HG02981 (cell line): ENCODE results near the gene CUL9.

Experiments used
- ATAC-seq: cut with Tn5 transposase; IDR thresholded peaks from one replicate; pipeline ENCODE4 v1.9.1; 2021; ENCODE audit warnings: mild to moderate bottlenecking, moderate library complexity; ENCODE audit not compliant: unreplicated experiment

The CUL9 gene

DNA sequence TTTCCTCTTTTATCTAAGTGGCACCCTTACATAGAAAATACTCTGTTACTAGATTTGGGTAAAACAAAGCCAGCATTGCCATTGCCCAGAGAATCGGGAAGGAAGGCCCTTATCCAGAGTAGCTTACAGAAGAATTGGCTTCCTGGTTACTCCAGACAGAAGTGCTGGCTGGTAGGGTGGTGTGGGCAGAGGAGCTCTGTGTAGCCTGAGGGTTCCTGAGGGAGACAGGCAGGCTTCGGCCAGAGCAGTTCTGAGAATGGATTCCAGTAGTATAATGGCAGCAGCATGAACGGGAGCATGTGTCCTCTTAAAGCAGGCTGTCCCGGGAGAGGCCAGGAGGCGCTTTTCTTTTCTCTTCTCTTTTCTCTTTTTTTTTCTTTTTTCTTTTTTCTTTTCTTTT is 11.9 kb downstream of the CUL9 start:
- ATAC-seq, result no peak

DNA sequence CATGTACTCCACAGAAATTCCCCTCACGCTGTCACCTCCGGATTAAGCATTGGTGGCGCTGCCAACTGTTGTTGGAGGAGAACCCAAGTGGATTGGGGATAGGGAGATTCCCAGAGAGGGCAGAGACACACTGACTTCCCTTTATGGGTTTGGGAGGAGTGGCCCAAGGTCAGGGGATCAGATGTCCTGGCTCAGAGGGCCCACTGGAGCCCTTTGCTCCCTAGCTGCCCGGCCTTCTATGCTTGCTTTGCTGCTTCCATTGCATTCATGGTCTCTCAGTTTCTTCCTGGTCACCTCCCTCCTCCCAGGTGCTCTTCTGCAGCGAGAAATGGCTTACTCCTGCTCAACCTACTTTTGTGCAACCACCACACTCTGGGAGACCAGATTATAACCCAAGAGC is 14.3 kb downstream of the CUL9 start:
- no peak for ATAC-seq

DNA sequence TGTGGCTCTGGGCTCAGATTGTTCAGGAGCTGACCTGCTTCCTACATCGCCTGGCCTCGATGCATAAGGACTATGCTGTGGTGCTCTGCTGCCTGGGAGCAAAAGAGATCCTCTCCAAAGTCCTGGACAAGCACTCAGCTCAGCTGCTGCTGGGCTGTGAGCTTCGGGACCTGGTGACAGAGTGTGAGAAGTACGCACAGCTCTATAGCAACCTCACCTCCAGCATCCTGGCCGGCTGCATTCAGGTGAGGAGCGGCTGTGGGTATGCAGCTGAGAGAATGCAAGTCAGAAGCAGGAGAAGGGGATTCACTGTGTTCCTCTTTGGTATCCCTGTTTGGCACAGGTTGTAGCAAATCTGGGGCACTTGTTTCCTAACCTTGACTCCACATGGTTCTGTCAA is 17.9 kb downstream of the CUL9 start:
- ATAC-seq, result no peak

DNA sequence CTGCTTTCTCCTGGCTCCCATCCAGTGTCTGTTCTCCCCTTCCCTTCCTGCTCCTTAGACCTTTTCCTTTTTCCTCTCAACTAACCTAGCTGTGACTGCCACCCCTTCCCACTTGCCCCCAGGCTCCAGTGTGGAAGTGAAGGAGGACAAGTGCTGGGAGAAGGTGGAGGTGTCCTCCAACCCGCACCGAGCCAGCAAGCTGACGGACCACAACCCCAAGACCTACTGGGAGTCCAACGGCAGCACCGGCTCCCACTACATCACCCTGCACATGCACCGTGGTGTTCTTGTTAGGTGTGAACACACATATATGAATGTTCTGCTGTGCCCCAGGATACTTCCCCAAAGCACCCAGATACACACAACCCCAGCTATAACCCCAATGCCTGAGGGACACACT is 18.5 kb downstream of the CUL9 start:
- ATAC-seq, result no peak

DNA sequence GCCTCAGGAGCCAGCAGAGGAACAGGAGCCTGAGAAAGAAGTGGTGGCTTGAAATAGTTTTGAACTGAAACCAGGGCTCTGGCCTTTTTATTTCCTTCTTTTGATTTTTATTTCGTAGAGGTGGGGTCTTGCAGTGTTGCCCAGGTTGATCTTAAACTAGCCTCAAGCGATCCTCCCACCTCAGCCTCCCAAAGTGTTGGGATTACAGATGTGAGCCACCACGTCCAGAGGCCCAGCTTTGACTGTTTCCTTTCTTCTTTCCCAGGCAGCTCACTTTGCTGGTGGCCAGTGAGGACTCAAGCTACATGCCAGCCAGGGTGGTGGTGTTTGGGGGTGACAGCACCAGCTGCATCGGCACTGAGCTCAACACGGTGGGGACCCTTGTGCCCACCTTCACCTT is 20.5 kb downstream of the CUL9 start:
- no peak for ATAC-seq

DNA sequence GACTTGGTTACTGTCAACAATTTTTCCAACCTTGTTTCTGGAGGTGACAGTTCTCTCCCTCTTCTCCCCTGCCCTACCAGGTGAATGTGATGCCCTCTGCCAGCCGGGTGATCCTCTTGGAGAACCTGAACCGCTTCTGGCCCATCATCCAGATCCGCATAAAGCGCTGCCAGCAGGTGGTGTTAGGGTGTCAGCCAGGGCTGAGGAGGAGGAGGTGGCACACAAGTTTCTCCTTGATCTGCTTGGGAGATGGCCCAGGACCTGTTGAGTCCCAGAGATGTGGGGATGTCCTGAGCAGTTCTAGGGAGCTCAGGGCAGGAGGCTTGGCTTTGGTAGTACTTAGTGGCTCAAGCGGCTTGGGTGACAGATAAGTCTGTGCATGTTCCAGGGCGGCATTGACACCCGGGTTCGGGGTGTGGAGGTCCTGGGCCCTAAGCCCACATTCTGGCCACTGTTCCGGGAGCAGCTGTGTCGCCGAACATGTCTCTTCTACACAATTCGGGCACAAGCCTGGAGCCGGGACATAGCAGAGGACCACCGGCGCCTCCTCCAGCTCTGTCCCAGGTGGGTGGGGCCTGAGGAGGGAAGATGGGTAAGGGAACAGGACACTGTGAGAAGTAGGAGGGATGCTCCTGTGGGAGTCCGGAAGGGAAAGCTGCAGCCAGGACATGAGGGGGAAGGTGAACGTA is 21.2 kb downstream of the CUL9 start:
- ATAC-seq, result no peak

DNA sequence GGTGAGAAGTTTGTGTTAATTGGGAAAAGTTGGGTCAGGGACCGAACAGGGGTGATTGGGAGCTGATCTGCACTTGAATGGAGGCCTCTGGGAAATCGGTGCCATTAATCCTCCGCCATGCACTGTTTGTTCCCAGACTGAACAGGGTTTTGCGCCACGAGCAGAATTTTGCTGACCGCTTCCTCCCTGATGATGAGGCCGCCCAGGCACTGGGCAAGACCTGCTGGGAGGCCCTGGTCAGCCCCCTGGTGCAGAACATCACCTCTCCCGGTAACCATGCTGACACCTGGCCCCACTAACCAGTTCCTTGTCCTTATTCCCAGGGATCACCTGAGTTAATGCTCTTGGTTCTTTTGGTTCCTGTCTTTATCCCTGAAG is 21.7 kb downstream of the CUL9 start:
- ATAC-seq, result no peak

DNA sequence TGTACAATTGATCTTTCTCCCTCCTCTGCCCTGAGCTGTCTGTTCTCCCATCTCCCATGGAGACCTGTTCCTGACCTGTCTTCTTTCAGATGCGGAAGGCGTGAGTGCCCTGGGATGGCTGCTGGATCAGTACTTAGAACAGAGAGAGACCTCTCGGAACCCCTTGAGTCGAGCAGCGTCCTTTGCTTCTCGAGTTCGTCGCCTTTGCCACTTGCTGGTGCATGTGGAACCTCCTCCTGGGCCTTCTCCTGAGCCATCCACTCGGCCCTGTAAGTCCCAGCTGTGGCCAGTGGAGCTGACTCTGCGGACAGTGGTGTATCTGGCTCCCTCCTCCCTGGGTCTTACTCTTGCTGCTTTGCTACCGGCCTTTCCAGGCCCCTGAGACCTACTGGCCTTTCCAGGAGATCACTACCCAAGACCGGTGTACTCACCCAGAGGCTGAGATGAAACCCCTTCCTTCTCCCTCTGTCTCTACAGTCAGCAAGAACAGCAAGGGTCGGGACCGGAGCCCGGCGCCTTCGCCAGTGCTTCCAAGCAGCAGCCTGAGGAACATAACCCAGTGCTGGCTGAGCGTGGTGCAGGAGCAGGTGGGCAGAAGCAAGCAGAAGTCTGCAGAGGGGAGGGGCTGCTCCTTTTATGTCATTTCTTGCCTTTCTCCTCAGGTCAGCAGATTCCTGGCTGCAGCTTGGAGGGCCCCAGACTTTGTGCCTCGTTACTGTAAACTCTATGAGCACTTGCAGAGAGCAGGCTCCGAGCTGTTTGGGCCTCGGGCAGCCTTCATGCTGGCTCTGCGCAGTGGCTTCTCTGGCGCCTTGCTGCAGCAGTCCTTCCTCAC is 22.5 kb downstream of the CUL9 start:
- ATAC-seq, result no peak

DNA sequence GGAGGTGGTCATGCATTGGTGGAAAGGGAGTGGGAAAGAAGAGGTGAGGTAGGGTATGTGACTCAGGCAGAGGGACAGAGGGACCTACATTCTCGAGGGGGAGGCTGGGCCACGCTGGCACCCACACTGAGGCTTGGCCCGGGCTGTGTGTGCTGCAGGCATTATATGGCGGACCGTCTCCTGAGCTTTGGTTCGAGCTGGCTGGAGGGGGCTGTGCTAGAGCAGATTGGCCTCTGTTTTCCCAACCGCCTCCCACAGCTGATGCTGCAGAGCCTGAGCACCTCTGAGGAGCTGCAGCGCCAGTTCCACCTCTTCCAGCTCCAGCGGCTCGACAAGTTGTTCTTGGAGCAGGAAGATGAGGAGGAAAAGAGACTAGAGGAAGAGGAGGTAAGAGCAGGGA is 23.9 kb downstream of the CUL9 start:
- ATAC-seq, result no peak

DNA sequence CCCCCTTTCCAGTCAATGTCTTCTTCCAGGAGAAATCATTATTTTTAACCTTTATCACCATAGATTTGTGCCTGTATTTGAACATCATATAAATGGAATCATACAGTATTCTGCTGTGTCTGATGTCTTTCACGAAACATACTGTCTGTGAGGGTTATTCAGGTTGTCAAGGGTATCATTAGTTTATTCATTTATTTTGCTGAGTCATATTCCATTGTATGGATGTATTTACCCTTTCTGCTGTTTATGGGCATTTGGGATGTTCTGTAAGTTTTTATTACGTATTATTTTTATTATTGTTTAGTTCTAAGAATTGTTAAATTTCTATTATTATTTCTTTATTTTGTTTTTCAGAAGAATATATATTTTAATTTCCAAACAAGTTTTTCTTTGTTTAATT is 25.3 kb downstream of the CUL9 start:
- no peak for ATAC-seq

DNA sequence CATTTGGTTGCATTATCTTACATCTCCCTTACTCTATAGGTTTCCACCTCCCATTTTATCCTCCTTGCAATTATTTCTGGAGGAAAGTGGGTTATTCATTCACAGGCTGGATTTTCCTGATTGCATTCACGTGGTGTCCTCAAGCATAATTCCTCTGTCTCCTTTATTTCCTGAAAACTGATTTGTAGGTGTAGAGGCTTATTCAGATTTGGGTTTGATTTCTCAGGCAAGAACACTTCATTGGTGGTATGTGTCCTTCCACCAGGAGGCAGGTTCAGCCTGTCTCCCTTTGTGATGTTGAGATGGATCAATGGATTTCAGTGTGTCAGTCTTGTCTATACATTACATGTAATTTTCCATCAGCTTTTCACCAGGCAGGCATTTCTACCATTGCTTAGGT is 30.0 kb downstream of the CUL9 start:
- no peak for ATAC-seq

DNA sequence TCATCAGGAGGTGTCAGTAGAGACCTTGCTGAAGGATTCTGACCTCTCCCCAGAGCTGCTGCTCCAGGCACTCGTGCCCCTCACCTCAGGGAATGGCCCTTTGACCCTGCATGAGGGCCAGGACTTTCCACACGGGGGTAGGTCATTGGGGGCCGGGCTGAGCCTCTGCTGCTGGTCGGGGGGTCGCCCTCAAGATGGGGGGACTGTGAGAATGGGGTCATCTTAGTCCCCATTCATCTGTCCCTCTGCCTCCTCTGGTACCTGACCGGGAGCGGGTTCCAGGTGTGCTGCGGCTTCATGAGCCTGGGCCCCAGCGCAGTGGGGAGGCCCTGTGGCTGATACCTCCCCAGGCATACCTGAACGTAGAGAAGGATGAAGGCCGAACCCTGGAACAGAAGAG is 31.4 kb downstream of the CUL9 start:
- no peak for ATAC-seq

DNA sequence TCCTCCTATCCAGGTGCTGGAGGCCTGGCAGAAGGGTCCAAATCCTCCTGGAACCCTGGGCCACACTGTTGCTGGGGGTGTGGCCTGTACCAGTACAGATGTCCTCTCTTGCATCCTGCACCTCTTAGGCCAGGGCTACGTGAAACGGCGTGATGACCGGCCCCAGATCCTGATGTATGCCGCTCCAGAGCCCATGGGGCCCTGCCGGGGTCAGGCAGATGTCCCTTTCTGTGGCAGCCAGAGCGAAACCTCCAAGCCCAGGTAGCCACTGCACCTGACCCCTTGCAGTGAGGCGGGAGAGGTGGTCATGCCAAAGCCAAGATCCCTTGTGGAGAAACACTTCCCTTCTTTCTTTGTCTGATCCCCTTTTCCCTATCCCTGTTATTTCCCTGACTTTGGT is 33.1 kb downstream of the CUL9 start:
- no peak for ATAC-seq

DNA sequence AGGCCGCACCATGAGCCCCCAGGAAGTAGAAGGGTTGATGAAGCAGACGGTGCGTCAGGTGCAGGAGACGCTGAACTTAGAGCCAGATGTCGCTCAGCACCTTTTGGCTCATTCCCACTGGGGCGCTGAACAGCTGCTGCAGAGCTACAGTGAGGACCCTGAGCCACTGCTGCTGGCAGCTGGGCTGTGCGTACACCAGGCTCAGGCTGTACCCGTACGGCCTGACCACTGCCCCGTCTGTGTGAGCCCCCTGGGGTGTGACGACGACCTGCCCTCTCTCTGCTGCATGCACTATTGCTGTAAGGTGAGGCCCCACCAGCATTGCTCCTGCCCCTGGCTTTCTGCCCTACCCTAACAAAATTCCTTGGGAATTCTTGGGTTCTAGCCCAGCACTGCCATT is 34.2 kb downstream of the CUL9 start:
- no peak for ATAC-seq

DNA sequence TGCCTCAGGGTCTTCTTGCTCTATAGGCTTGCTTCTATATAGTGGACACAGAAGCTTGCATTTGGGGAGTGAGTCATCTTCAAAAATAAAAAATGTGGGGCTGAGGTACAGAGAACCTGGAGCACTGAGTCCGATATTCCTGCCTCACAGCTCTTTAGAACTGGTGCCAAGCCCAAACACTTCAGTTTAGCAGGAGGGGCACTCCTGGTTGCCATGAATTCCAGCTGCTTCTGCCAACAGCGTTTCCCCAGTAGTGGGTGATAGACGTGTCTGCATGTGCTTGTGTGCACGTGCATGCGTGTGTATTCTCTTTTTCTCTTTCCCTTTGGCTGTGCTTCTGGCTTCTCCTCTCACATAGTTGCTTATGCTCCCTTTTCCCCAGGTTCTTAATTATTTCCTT is 35.4 kb downstream of the CUL9 start:
- no peak for ATAC-seq

DNA sequence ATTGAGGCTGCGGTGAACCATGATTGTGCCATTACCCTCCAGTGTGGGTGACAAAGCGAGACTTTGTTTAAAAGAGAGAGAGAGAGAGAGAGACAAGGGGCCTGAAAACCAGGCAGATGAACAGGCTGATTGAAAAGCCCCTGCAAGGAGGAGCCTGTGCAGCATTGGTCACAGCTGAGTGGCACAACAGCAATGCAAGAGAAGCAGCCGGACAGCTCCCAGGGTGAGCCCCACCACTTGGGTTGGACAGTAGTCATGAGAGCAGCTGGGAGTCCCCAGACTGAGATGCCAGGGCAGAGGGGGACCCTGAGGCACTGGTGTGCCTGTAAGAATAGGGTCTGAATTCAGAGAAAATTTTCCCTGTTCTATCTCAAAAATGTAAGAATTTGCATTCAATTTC is 37.1 kb downstream of the CUL9 start:
- no peak for ATAC-seq

DNA sequence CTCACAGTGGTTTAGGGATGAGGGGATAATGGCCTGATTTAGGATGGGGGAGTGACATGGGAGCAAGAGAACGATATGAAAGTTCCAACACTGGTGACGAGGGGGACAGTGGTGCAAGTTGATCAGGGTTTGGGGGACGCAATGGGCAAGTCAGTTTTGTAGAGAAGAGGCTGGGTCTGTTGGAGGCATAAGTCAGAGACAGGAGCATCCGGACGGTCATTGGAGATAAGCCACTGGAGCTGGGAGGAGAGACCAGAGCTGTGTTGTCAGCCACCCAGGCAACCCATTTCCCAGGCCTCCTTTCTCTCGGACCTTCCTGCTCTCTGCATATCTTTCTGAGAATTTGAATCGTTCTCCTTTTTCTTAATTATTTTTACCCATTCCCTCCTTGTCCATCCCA is 37.8 kb downstream of the CUL9 start:
- ATAC-seq, result no peak

DNA sequence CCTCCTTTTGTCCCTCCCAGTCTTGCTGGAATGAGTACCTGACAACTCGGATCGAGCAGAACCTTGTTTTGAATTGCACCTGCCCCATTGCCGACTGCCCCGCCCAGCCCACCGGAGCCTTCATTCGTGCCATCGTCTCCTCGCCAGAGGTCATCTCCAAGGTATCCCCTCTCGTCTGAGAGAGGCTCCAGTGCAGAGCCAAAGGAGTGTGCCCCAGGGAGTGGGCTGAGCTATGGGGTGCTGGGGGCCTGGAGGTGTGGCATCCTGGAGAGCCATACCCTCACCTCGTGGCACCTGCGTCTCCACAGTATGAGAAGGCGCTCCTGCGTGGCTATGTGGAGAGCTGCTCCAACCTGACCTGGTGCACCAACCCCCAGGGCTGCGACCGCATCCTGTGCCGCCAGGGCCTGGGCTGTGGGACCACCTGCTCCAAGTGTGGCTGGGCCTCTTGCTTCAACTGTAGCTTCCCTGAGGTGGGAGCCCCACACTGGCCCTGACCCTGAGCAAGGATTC is 38.5 kb downstream of the CUL9 start:
- no peak for ATAC-seq

DNA sequence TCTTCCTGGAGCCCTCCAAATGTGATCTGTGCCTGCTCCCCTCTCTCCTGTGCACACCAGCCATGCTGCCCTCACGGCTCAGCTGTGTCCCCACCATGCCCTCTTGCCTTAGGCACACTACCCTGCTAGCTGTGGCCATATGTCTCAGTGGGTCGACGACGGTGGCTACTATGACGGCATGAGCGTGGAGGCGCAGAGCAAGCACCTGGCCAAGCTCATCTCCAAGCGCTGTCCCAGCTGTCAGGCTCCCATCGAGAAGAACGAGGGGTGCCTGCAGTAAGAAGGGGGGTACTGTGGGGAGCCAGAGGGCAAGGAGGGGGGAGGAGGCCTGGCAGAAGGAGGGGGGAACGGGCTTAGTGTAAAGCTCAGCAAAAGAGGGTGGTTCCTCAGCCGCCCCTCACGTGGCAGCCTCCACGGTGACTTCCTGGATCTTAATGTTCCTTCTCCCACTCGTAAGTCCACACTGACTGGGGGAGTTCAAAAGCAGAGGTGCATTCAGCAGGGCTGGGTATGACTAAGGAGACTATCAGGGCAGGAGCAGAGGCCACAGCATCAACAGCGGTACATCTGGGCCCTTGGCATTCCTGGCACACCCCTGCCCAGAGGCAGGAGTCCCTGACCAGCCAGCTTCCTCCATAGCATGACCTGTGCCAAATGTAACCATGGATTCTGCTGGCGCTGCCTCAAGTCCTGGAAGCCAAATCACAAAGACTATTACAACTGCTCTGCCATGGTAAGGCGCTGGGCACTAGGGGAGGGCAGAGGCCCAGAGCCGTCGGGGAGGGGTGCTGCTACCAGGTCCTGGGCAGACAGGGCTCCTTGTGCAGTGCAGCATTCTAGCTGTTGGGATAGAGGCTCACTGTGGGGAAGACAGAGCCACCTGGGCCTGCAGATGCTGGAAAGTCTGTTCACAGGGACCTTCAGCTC is 39.3 kb downstream of the CUL9 start:
- no peak for ATAC-seq

DNA sequence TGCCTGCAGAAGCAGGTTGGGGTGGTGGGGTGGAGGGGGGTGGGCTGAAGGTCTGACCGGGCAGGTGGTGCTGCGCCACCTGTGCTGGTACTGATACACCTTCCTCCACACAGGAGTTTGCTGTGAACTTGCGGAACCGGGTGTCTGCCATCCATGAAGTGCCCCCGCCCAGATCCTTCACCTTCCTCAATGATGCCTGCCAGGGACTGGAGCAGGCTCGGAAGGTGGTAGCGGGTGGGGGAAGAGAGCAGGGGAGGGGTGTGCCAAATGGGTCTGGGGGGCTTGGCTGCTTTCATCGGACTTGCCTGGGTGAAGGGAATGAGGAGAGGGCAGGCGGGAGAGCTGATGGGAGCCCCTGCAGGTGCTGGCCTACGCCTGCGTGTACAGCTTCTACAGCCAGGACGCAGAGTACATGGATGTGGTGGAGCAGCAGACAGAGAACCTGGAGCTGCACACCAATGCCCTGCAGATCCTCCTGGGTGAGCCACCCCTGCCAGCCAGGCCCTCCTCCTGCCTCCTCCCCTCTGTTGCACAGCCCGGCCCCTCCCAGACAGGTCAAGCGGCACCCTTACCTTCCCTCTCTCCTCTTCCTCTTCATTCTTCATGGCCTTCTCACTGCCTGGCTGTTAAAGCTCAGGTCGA is 40.5 kb downstream of the CUL9 start:
- ATAC-seq, result no peak

DNA sequence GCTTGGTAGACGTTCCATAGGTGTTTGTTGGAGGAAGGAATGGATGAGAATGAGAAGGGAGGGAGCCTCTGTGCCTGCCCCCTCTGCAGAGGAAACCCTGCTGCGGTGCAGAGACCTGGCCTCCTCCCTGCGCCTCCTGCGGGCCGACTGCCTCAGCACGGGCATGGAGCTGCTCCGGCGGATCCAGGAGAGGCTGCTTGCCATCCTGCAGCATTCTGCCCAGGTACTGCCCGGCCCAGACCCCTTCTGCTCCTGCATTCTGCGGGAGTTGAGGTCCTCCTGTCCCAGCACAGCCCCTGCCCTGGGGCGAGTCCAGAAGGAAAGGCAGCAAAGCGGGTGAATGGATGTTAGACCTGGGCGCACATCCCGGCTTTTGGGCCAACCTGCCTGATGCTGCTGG is 41.2 kb downstream of the CUL9 start:
- no peak for ATAC-seq
